HUDEP-2 (cell line): ENCODE results near the gene AP1G2.
"Not testable (repeated sequence)": the region's sequence is repeated elsewhere in the genome, so short reads cannot be mapped to it uniquely, and the experiment has no call there.

Source experiments
- DNase-seq, 76 experiments: peaks; one replicate each; lab custom pipeline; 2025; ENCODE audit not compliant: unreplicated experiment in 76 of 76; lab: John Stamatoyannopoulos, UW

The AP1G2 gene

GRCh38 chr14:23567186-23568020 is at the start of gene AP1G2:
Gene AP1G2 (minus strand): TSS chr14:23567791. CDS start chr14:23567314, 477 bp downstream.
- peak in 73 of 76 experiments; percentile 29 to 89 (median 72) for DNase-seq

GRCh38 chr14:23615856-23616255 is 48.3 kb upstream of the AP1G2 start:
- no peak for DNase-seq

GRCh38 chr14:23614395-23614828 is 46.8 kb upstream of the AP1G2 start:
- DNase-seq = no peak

GRCh38 chr14:23613242-23614070 is 45.9 kb upstream of the AP1G2 start:
- no peak for DNase-seq

GRCh38 chr14:23612802-23613201 is 45.2 kb upstream of the AP1G2 start:
- no peak for DNase-seq

GRCh38 chr14:23612354-23612732 is 44.8 kb upstream of the AP1G2 start:
- no peak for DNase-seq

GRCh38 chr14:23610815-23611289 is 43.3 kb upstream of the AP1G2 start:
- no peak for DNase-seq

- DNase-seq = no peak
These were observed 42.7 kb upstream of the AP1G2 start for GRCh38 chr14:23610090-23610814.

GRCh38 chr14:23609411-23610089 is 42.0 kb upstream of the AP1G2 start:
- not testable (repeated sequence) for DNase-seq

GRCh38 chr14:23609001-23609400 is 41.4 kb upstream of the AP1G2 start:
- DNase-seq = no peak

- DNase-seq = no peak
These were observed 40.9 kb upstream of the AP1G2 start for GRCh38 chr14:23608454-23608853.

- DNase-seq = no peak
These were observed 38.5 kb upstream of the AP1G2 start for GRCh38 chr14:23605931-23606585.

GRCh38 chr14:23604675-23605170 is 37.1 kb upstream of the AP1G2 start:
- no peak for DNase-seq

GRCh38 chr14:23604148-23604547 is 36.6 kb upstream of the AP1G2 start:
- no peak for DNase-seq

- no peak for DNase-seq
These were observed 35.5 kb upstream of the AP1G2 start for GRCh38 chr14:23603103-23603502.

- no peak for DNase-seq
These were observed 34.8 kb upstream of the AP1G2 start for GRCh38 chr14:23602181-23603095.

GRCh38 chr14:23601845-23602180 is 34.2 kb upstream of the AP1G2 start:
- DNase-seq = no peak

GRCh38 chr14:23601424-23601823 is 33.8 kb upstream of the AP1G2 start:
- DNase-seq = no peak

- DNase-seq = no peak
These were observed 33.2 kb upstream of the AP1G2 start for GRCh38 chr14:23600806-23601205.
